Breast epithelium (tissue), 3 donors: ENCODE data around the gene SLC23A1.
"Not testable (repeated sequence)": the region's sequence is repeated elsewhere in the genome, so short reads cannot be mapped to it uniquely, and the experiment has no call there.

Experiments
- POLR2A ChIP-seq: fragments of 450-650 bp; IDR thresholded peaks from one replicate; pipeline ENCODE4 v1.6.1; 2016; ENCODE audit warnings: antibody characterized with exemption, mild to moderate bottlenecking, moderate library complexity
- POLR2AphosphoS5 ChIP-seq, 3 donors: sonication (generic); formaldehyde crosslinking; IDR thresholded peaks; one replicate each; pipeline ENCODE4 v1.6.1; 2017; ENCODE audit warnings: antibody characterized with exemption in 3 of 3
- TF ChIP-seq, protein P1 (sequence below), 3 donors: fragments of 450-650 bp; IDR thresholded peaks; one replicate each; pipeline ENCODE4 v1.5.1; 2016 to 2017; ENCODE audit warnings: antibody characterized with exemption in 3 of 3, mild to moderate bottlenecking in 3 of 3, moderate library complexity in 3 of 3

DNA sequence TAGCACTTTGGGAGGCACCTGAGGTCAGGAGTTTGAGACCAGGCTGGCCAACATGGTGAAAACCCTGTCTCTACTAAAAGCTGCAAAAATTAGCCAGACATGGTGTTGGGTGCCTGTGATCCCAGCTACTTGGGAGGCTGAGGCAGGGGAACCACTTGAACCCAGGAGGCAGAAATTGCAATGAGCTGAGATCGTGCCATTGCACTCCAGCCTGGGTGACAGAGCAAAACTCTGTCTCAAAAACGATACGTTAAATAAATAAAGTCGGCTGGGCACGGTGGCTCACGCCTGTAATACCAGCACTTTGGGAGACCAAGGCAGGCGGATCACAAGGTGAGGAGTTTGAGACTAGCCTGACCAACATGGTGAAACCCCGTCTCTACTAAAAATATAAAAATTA lies 27.2 kb downstream of the SLC23A1 start:
- TF ChIP-seq, protein P1, sequence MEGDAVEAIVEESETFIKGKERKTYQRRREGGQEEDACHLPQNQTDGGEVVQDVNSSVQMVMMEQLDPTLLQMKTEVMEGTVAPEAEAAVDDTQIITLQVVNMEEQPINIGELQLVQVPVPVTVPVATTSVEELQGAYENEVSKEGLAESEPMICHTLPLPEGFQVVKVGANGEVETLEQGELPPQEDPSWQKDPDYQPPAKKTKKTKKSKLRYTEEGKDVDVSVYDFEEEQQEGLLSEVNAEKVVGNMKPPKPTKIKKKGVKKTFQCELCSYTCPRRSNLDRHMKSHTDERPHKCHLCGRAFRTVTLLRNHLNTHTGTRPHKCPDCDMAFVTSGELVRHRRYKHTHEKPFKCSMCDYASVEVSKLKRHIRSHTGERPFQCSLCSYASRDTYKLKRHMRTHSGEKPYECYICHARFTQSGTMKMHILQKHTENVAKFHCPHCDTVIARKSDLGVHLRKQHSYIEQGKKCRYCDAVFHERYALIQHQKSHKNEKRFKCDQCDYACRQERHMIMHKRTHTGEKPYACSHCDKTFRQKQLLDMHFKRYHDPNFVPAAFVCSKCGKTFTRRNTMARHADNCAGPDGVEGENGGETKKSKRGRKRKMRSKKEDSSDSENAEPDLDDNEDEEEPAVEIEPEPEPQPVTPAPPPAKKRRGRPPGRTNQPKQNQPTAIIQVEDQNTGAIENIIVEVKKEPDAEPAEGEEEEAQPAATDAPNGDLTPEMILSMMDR (IDR thresholded peaks at IDR 0.05): not testable (repeated sequence)
- not testable (repeated sequence) for TF ChIP-seq POLR2A; POLR2AphosphoS5 (IDR thresholded peaks at IDR 0.05)
